Measurements from ENCODE around the gene ESYT1.

GRCh38 chr12:56129206-56129941 lies 1.3 kb downstream of the ESYT1 start:
- TF ChIP-seq, protein P1, sequence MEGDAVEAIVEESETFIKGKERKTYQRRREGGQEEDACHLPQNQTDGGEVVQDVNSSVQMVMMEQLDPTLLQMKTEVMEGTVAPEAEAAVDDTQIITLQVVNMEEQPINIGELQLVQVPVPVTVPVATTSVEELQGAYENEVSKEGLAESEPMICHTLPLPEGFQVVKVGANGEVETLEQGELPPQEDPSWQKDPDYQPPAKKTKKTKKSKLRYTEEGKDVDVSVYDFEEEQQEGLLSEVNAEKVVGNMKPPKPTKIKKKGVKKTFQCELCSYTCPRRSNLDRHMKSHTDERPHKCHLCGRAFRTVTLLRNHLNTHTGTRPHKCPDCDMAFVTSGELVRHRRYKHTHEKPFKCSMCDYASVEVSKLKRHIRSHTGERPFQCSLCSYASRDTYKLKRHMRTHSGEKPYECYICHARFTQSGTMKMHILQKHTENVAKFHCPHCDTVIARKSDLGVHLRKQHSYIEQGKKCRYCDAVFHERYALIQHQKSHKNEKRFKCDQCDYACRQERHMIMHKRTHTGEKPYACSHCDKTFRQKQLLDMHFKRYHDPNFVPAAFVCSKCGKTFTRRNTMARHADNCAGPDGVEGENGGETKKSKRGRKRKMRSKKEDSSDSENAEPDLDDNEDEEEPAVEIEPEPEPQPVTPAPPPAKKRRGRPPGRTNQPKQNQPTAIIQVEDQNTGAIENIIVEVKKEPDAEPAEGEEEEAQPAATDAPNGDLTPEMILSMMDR (IDR thresholded peaks at IDR 0.05; ENCODE audit: borderline replicate concordance, extremely low read depth, low read length, poor library complexity, severe bottlenecking): no peak
- no peak for TF ChIP-seq EZH2 (IDR thresholded peaks at IDR 0.05; ENCODE audit: borderline replicate concordance, low read depth, low read length, severe bottlenecking)

Measured in DND-41 (cell line).